H9 (cell line): ENCODE data around the gene TPP1. TPM values are rescaled to one million over a fixed set of nuclear protein-coding genes. Genes with fewer than 3 reads are reported as not detected.

Experiments
- DNase-seq: peaks from one replicate; pipeline ENCODE4 v3.0.0-alpha.2; 2017
- H2AFZ ChIP-seq: one replicate; pipeline ENCODE4 v1.6.1; 2013; ENCODE audit warnings: mild to moderate bottlenecking, low read length, control low read depth, moderate library complexity
- H2AK5ac ChIP-seq: 2 replicates; pipeline ENCODE4 v1.6.1; 2013; ENCODE audit warnings: low read length, control low read depth, mixed read lengths; ENCODE audit not compliant: insufficient read length
- H2BK120ac ChIP-seq: one replicate; pipeline ENCODE4 v1.6.1; 2013; ENCODE audit warnings: low read depth, mild to moderate bottlenecking, low read length, control low read depth, inconsistent platforms; ENCODE audit not compliant: poor library complexity, severe bottlenecking
- H2BK12ac ChIP-seq: 2 replicates; pipeline ENCODE4 v1.6.1; 2013; ENCODE audit warnings: low read length, control low read depth, mixed read lengths, low read depth; ENCODE audit not compliant: insufficient read length
- H2BK15ac ChIP-seq: 2 replicates; pipeline ENCODE4 v1.6.1; 2013; ENCODE audit warnings: low read depth, low read length, control low read depth
- H2BK20ac ChIP-seq: one replicate; pipeline ENCODE4 v1.6.1; 2013; ENCODE audit warnings: low read depth, mild to moderate bottlenecking, low read length, control low read depth, inconsistent platforms; ENCODE audit not compliant: poor library complexity, severe bottlenecking
- H2BK5ac ChIP-seq: 2 replicates; pipeline ENCODE4 v1.6.1; 2013; ENCODE audit warnings: low read length, control low read depth, mixed read lengths; ENCODE audit not compliant: insufficient read length
- H3K14ac ChIP-seq: 2 replicates; pipeline ENCODE4 v1.6.1; 2013; ENCODE audit warnings: low read length, control low read depth; ENCODE audit not compliant: insufficient read depth
- H3K18ac ChIP-seq: 2 replicates; pipeline ENCODE4 v1.6.1; 2013; ENCODE audit warnings: low read depth, mild to moderate bottlenecking, mixed read lengths, low read length, control low read depth; ENCODE audit not compliant: insufficient read length
- H3K23ac ChIP-seq: 2 replicates; pipeline ENCODE4 v1.6.1; 2013; ENCODE audit warnings: low read length, control low read depth, mixed read lengths, low read depth; ENCODE audit not compliant: insufficient read length
- H3K23me2 ChIP-seq: 2 replicates; pipeline ENCODE4 v1.6.1; 2013; ENCODE audit warnings: low read depth, mild to moderate bottlenecking, mixed read lengths, low read length, control low read depth; ENCODE audit not compliant: insufficient read length, poor library complexity, severe bottlenecking
- H3K27ac ChIP-seq: 2 replicates; pipeline ENCODE4 v1.5.1; 2013; ENCODE audit warnings: low read length, control low read depth, mixed read lengths, low read depth; ENCODE audit not compliant: insufficient read length
- H3K27me3 ChIP-seq: 2 replicates; pipeline ENCODE4 v1.6.1; 2013; ENCODE audit warnings: low read length, control low read depth, inconsistent platforms; ENCODE audit not compliant: insufficient read depth
- H3K4ac ChIP-seq: 2 replicates; pipeline ENCODE4 v1.6.1; 2013; ENCODE audit warnings: low read depth, mild to moderate bottlenecking, control low read depth, inconsistent platforms, low read length, moderate library complexity
- H3K4me1 ChIP-seq: 2 replicates; pipeline ENCODE4 v1.6.1; 2013; ENCODE audit warnings: low read length, control low read depth, inconsistent platforms; ENCODE audit not compliant: insufficient read depth
- H3K4me2 ChIP-seq: 2 replicates; pipeline ENCODE4 v1.6.1; 2013; ENCODE audit warnings: low read length, control low read depth, mixed read lengths; ENCODE audit not compliant: insufficient read length, insufficient read depth
- H3K56ac ChIP-seq: 2 replicates; pipeline ENCODE4 v1.6.1; 2013; ENCODE audit warnings: low read depth, mild to moderate bottlenecking, mixed read lengths, low read length, control low read depth; ENCODE audit not compliant: insufficient read length
- H3K79me1 ChIP-seq: 2 replicates; pipeline ENCODE4 v1.6.1; 2013; ENCODE audit warnings: low read depth, mild to moderate bottlenecking, moderate library complexity, low read length, control low read depth, inconsistent platforms; ENCODE audit not compliant: insufficient read depth, poor library complexity, severe bottlenecking
- H3K79me2 ChIP-seq: 2 replicates; pipeline ENCODE4 v1.6.1; 2013; ENCODE audit warnings: low read length, control low read depth, inconsistent platforms; ENCODE audit not compliant: insufficient read depth
- H3K9ac ChIP-seq: 2 replicates; pipeline ENCODE4 v1.6.1; 2013; ENCODE audit warnings: low read length, control low read depth, mixed read lengths; ENCODE audit not compliant: insufficient read length; ENCODE audit errors: extremely low read depth
- H3K9me3 ChIP-seq: one replicate; pipeline ENCODE4 v1.6.1; 2013; ENCODE audit warnings: low read depth, low read length, inconsistent platforms; ENCODE audit not compliant: control insufficient read depth
- H3T11ph ChIP-seq: one replicate; pipeline ENCODE4 v1.6.1; 2013; ENCODE audit warnings: mild to moderate bottlenecking, low read length, control low read depth, inconsistent platforms
- H4K20me1 ChIP-seq: one replicate; pipeline ENCODE4 v1.6.1; 2013; ENCODE audit not compliant: control insufficient read depth, insufficient read length, insufficient read depth
- H4K5ac ChIP-seq: 2 replicates; pipeline ENCODE4 v1.6.1; 2013; ENCODE audit warnings: low read depth, mild to moderate bottlenecking, mixed read lengths, low read length, control low read depth; ENCODE audit not compliant: insufficient read length
- H4K8ac ChIP-seq: replicated peaks from 2 replicates; pipeline ENCODE4 v1.6.1; 2013; ENCODE audit warnings: low read length, control low read depth, mixed read lengths, low read depth; ENCODE audit not compliant: insufficient read length
- H4K91ac ChIP-seq: 2 replicates; pipeline ENCODE4 v1.6.1; 2013; ENCODE audit warnings: low read depth, mild to moderate bottlenecking, moderate library complexity, mixed read lengths, low read length, control low read depth; ENCODE audit not compliant: insufficient read length
- H3K27ac Mint-ChIP-seq, 3 experiments: 2 replicates in 2 of 3; 3 replicates in 1 of 3; pipeline ENCODE4 v1.8.0; 2020 to 2021; ENCODE audit warnings: mixed read lengths in 3 of 3, mild to moderate bottlenecking in 1 of 3, moderate library complexity in 1 of 3
- H3K27me3 Mint-ChIP-seq: 2 replicates; pipeline ENCODE4 v1.8.0; 2021; ENCODE audit warnings: low read depth, mild to moderate bottlenecking, moderate library complexity, mixed read lengths
- H3K36me3 Mint-ChIP-seq, 3 experiments: 2 replicates in 2 of 3; 3 replicates in 1 of 3; pipeline ENCODE4 v1.8.0; 2020 to 2021; ENCODE audit warnings: low read depth in 3 of 3, mixed read lengths in 3 of 3; ENCODE audit not compliant: insufficient read depth in 1 of 3
- H3K4me1 Mint-ChIP-seq, 2 experiments: 2 replicates each; pipeline ENCODE4 v1.8.0; 2020; ENCODE audit warnings: mixed read lengths in 2 of 2
- H3K4me3 Mint-ChIP-seq, 2 experiments: 2 replicates in 1 of 2; 3 replicates in 1 of 2; pipeline ENCODE4 v1.8.0; 2020 to 2021; ENCODE audit warnings: mild to moderate bottlenecking in 2 of 2, mixed read lengths in 2 of 2, moderate library complexity in 1 of 2
- H3K9me3 Mint-ChIP-seq, 2 experiments: 2 replicates in 1 of 2; 3 replicates in 1 of 2; pipeline ENCODE4 v1.8.0; 2020; ENCODE audit warnings: mild to moderate bottlenecking in 2 of 2, mixed read lengths in 2 of 2, moderate library complexity in 1 of 2
- CTCF ChIP-seq: fragments of 200-600 bp; sonication (generic); conservative IDR thresholded peaks from 3 replicates; pipeline ENCODE4 v1.8.0; 2021; ENCODE audit warnings: antibody characterized with exemption, mild to moderate bottlenecking
- WGBS: extraction: QIAGEN DNeasy Blood & Tissue Kit; methylation state at CpG from one replicate; pipeline ENCODE4 v1.1.7; 2013; ENCODE audit warnings: missing lambda C conversion rate, low lambda C conversion rate, mixed read lengths; ENCODE audit not compliant: insufficient read length; ENCODE audit errors: extremely low coverage; 5-methylcytosine and 5-hydroxymethylcytosine counted together
- total RNA-seq: library from RNA; stranded (reverse); gene quantifications from 2 replicates; pipeline ENCODE4 v1.2.1, GENCODE V29; 2021

Gene TPP1
- total RNA-seq, 1 experiment from 2014 or later: 37.2 TPM

GRCh38 chr11:6612213-6613041 lies 6.8 kb downstream of the TPP1 start, which contains the start of gene TAF10:
TAF10 (minus strand) TSS chr11:6612216; CDS start chr11:6612189, 27 bp downstream.
- peak within 1 kb of the TSS; percentile 83 to 88 for H3K4me3 Mint-ChIP-seq
- H3K4me1 ChIP-seq: no peaks in the 10 kb centered on the region
- H3K23ac ChIP-seq: no peak within 1 kb of the TSS

More at GRCh38 chr11:6612213-6613041, 6.8 kb downstream of the TPP1 start, which contains the start of gene TAF10:
- Mint-ChIP-seq H3K4me1 (peaks cover 12% of the 10 kb centered on the region in 2 experiments), H3K27ac (peak within 1 kb of the TSS; percentile 61 to 96 (median 90); a peak in 6 of 7 replicates), H3K36me3 (peaks cover 33 to 59% (median 52%) of the 10 kb centered on the region in 3 experiments; a peak in 6 of 7 replicates), H3K27me3 (no peaks in the 10 kb centered on the region; the same call in 1 of the 2 replicates), H3K9me3 (no peaks in the 10 kb centered on the region)
- Histone ChIP-seq H4K8ac (no peak within 1 kb of the TSS), H2BK120ac (no peak within 1 kb of the TSS), H3K79me1 (no peaks in the 10 kb centered on the region), H3K9ac (peak within 1 kb of the TSS; percentile 80), H3K79me2 (no peaks in the 10 kb centered on the region), H2AFZ (no peak within 1 kb of the TSS), H4K91ac (no peak within 1 kb of the TSS), H3K4me2 (peak within 1 kb of the TSS; percentile 76), H3K23me2 (peaks cover 12% of the 10 kb centered on the region), H3T11ph (no peak within 1 kb of the TSS), H4K5ac (no peak within 1 kb of the TSS), H4K20me1 (no peaks in the 10 kb centered on the region), H3K56ac (no peak within 1 kb of the TSS), H3K18ac (peak within 1 kb of the TSS; percentile 89), H2BK20ac (no peak within 1 kb of the TSS), H3K9me3 (no peaks in the 10 kb centered on the region), H3K27ac (peak within 1 kb of the TSS; percentile 81), H3K14ac (peak within 1 kb of the TSS; percentile 92), H3K27me3 (no peaks in the 10 kb centered on the region), H2BK15ac (no peak within 1 kb of the TSS), H3K4ac (no peak within 1 kb of the TSS), H2BK5ac (peak within 1 kb of the TSS; percentile 13), H2BK12ac (no peak within 1 kb of the TSS), H2AK5ac (no peak within 1 kb of the TSS)
- WGBS: no CpG with 5 or more reads among the region's 51 CpGs
- peak; percentile 75 for TF ChIP-seq CTCF
- DNase-seq: peak; percentile 96
